Measurements from ENCODE around the gene EFCAB8. TPM values are rescaled to one million over a fixed set of nuclear protein-coding genes. Genes with fewer than 3 reads are reported as not detected.

The EFCAB8 gene
- total RNA-seq, 1 donor from 2014 or later = not detected

DNA sequence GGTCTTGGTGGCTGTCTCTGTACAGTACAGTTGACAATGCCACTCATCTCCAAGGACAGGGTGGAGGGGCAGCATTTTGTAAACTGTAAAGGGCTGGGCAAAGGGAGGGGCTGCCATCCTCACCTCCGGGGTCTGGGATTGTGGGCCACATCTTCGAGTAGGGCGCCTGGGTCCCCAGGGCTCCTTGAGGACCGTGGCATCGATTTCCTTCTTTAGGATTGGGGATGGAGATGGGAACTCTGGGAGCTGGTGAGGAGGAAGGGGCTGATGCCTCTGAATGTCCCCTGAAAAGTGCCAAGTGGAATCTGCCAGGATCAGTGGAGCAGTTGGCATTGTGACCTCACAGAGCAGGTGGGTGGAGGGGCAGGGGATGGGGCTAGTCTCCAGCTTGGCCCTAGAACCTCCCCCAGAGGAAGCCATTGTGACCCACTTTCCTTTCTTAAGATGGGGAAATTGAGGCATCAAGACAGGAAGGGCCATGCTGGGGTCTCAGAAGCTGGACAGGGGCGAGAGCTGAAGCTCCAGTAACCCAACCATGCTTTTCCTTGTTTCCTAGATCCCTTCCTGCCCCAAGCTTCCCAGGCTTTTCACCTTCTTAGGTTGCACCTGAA lies 145.5 kb downstream of the EFCAB8 start, which contains the start of gene SUN5:
Gene SUN5, minus strand, starts transcription at position 293 of the 611 bp plus-strand sequence. Its CDS starts 93 bp downstream, at position 200.
- H3K27ac ChIP-seq = no peak within 1 kb of the TSS
- no peak for DNase-seq (ENCODE audit: low spot score in 2 of 2)
- H3K36me3 ChIP-seq = no peaks in the 10 kb centered on the region
- intact Hi-C loops (cut with DNase I) = no loop called here
- H3K4me3 ChIP-seq = no peak within 1 kb of the TSS
- TF ChIP-seq, protein P1, sequence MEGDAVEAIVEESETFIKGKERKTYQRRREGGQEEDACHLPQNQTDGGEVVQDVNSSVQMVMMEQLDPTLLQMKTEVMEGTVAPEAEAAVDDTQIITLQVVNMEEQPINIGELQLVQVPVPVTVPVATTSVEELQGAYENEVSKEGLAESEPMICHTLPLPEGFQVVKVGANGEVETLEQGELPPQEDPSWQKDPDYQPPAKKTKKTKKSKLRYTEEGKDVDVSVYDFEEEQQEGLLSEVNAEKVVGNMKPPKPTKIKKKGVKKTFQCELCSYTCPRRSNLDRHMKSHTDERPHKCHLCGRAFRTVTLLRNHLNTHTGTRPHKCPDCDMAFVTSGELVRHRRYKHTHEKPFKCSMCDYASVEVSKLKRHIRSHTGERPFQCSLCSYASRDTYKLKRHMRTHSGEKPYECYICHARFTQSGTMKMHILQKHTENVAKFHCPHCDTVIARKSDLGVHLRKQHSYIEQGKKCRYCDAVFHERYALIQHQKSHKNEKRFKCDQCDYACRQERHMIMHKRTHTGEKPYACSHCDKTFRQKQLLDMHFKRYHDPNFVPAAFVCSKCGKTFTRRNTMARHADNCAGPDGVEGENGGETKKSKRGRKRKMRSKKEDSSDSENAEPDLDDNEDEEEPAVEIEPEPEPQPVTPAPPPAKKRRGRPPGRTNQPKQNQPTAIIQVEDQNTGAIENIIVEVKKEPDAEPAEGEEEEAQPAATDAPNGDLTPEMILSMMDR (IDR thresholded peaks at IDR 0.05) = no peak
- H3K9me3 ChIP-seq = no peaks in the 10 kb centered on the region
- no peaks in the 10 kb centered on the region for H3K27me3 ChIP-seq
- H3K4me1 ChIP-seq = no peaks in the 10 kb centered on the region

GRCh38 chr20:33005132-33005566 lies 146.4 kb downstream of the EFCAB8 start:
- H3K4me1 ChIP-seq = no peaks in the 10 kb centered on the region
- H3K27ac ChIP-seq = no peak overlapping the region
- intact Hi-C loops (cut with DNase I) = no loop called here
- no peak for DNase-seq (ENCODE audit: low spot score in 2 of 2)
- TF ChIP-seq, protein P1 (IDR thresholded peaks at IDR 0.05) = no peak
- no peak overlapping the region for H3K4me3 ChIP-seq
- no peaks in the 10 kb centered on the region for H3K36me3 ChIP-seq
- H3K9me3 ChIP-seq = no peaks in the 10 kb centered on the region
- no peaks in the 10 kb centered on the region for H3K27me3 ChIP-seq

- no peaks in the 10 kb centered on the region for H3K36me3 ChIP-seq
- H3K4me1 ChIP-seq = no peaks in the 10 kb centered on the region
- no peaks in the 10 kb centered on the region for H3K27me3 ChIP-seq
- DNase-seq (ENCODE audit: low spot score in 2 of 2) = no peak
- TF ChIP-seq, protein P1 (IDR thresholded peaks at IDR 0.05) = no peak
- no peak overlapping the region for H3K27ac ChIP-seq
- intact Hi-C loops (cut with DNase I) = no loop called here
- no peaks in the 10 kb centered on the region for H3K9me3 ChIP-seq
- no peak overlapping the region for H3K4me3 ChIP-seq
These were observed 147.4 kb downstream of the EFCAB8 start for GRCh38 chr20:33005908-33006775.

- TF ChIP-seq, protein P1 (IDR thresholded peaks at IDR 0.05) = no peak
- H3K4me1 ChIP-seq = no peaks in the 10 kb centered on the region
- H3K4me3 ChIP-seq = no peak overlapping the region
- H3K36me3 ChIP-seq = no peaks in the 10 kb centered on the region
- intact Hi-C loops (cut with DNase I) = no loop called here
- no peak overlapping the region for H3K27ac ChIP-seq
- H3K27me3 ChIP-seq = no peaks in the 10 kb centered on the region
- H3K9me3 ChIP-seq = no peaks in the 10 kb centered on the region
- DNase-seq (ENCODE audit: low spot score in 2 of 2) = no peak
These were observed 148.2 kb downstream of the EFCAB8 start for GRCh38 chr20:33006776-33007375.

GRCh38 chr20:33007376-33008335 lies 148.9 kb downstream of the EFCAB8 start, which contains the start of gene BPIFB2:
Gene BPIFB2, plus strand, starts transcription at chr20:33007704. Its CDS starts 871 bp downstream, at chr20:33008575.
- H3K27me3 ChIP-seq = no peaks in the 10 kb centered on the region
- no peak within 1 kb of the TSS for H3K4me3 ChIP-seq
- no peaks in the 10 kb centered on the region for H3K36me3 ChIP-seq
- intact Hi-C loops (cut with DNase I) = no loop called here
- H3K27ac ChIP-seq = no peak within 1 kb of the TSS
- no peaks in the 10 kb centered on the region for H3K9me3 ChIP-seq
- TF ChIP-seq, protein P1 (IDR thresholded peaks at IDR 0.05) = no peak
- no peaks in the 10 kb centered on the region for H3K4me1 ChIP-seq
- no peak for DNase-seq (ENCODE audit: low spot score in 2 of 2)
